GM19467 (cell line): Measurements from ENCODE around the gene HYAL3.

Experiments
- ATAC-seq: cut with Tn5 transposase; IDR thresholded peaks from one replicate; pipeline ENCODE4 v1.9.1; 2021; ENCODE audit warnings: mild to moderate bottlenecking, moderate library complexity; ENCODE audit not compliant: unreplicated experiment

The HYAL3 gene, protein sequence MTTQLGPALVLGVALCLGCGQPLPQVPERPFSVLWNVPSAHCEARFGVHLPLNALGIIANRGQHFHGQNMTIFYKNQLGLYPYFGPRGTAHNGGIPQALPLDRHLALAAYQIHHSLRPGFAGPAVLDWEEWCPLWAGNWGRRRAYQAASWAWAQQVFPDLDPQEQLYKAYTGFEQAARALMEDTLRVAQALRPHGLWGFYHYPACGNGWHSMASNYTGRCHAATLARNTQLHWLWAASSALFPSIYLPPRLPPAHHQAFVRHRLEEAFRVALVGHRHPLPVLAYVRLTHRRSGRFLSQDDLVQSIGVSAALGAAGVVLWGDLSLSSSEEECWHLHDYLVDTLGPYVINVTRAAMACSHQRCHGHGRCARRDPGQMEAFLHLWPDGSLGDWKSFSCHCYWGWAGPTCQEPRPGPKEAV

GRCh38 chr3:50298836-50299637, at the start of gene HYAL3, which contains the start of gene NAA80:
TSS of gene HYAL3 (minus strand) at chr3:50299405. CDS start at chr3:50295602, 3,803 bp downstream.
TSS of gene NAA80 (minus strand) at chr3:50299405. CDS start at chr3:50297463, 1,942 bp downstream.
- ATAC-seq = peak; percentile 77

- ATAC-seq = no peak
These were observed 48.1 kb upstream of the HYAL3 start for GRCh38 chr3:50347187-50347813.

DNA sequence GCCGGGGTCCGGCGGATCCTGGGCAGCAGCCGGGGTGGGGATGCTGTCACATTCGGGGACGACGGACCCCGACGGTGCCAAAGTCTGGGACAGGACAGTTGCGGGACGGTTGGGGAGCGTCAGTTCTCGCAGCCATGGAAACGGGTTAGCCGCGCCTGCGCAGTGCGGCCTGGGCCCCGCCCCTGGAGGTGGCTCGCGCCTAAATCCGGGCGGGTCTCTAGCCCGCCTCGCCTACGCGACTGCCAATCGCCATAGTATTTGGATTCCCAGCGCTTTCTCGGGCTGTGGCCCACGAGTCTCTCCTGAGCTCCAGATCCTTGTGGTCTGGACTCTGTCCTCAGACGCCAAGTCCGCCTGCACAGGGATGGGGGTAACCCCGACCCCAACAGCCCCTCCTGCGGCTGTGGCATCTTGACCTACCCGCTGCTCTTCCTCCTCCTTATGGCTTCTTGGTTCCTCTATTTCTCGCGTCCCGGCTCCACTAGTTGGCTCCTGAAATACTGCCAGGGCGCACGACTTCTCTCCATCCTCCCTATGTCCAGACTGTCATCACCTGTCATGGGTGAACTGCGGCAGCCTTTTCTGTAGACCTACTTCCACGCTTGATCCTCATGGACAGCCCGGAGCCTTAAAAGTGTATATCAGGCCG, 46.5 kb upstream of the HYAL3 start, which contains the start of gene ZMYND10:
Gene ZMYND10 (minus strand): TSS at position 147 of the 649 bp plus-strand sequence. CDS start 153 bp downstream, outside the sequence.
- no peak for ATAC-seq

DNA sequence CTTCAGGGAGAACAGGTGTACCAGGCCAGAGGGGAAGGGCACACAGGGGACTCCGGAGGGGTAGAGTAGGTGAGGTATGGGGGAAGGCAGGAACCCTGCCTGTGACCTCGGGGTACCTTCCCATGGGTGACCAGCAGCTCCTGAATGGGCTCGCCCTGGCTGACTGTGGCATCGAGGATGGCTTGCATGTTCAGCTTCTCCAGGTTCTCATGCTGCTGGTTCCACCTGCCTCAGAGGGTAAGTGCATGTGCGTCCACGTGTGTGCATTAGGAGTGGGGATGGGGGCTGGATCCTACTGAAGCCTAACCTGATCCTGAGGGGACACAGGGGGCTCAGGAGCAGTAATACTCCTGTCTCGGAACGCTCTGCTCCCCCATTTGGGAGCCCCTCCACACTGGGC, 45.8 kb upstream of the HYAL3 start:
- ATAC-seq = no peak

DNA sequence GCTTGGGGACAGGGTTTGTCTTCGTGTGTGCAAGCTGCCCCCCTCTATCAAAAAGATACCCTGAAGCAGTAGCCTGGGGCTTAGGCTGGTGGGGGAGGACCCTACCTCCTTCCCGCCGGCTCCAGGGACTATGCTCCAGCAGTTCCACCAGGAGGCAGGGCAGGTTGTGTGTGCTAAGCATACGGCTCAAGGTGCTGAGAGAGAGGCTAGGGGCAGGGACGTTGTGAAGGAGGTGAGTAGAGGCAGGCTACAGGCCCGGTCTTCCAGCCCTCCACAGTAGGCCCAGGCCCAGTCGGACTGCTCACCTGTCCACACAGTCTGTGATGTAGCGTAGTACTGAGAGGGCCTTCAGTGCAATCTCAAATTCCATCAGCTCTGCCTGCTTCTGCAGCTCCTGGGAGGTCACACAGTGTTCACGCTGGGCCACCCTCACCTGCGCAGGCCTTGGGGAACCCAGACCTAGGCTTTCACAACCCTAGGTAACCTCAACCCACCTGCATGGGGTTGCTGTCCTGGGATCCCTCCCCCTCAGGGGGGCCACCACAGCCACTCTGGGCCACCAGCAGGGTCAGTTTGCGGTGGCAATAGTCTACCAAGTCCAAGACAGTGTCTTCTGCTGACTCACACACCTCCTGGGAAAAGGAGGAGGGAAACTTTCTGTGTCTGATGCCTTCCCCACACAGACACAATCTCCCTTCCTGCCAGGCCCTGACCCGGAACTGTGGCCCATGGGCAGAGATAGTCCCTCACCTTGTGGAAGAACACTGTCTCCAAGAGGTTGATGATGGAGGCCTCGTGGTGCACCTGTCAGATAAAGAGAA, 43.8 kb upstream of the HYAL3 start:
- no peak for ATAC-seq

- ATAC-seq = no peak
These were observed 42.9 kb upstream of the HYAL3 start for GRCh38 chr3:50341996-50342650.

GRCh38 chr3:50341537-50341936, 42.3 kb upstream of the HYAL3 start:
- no peak for ATAC-seq

DNA sequence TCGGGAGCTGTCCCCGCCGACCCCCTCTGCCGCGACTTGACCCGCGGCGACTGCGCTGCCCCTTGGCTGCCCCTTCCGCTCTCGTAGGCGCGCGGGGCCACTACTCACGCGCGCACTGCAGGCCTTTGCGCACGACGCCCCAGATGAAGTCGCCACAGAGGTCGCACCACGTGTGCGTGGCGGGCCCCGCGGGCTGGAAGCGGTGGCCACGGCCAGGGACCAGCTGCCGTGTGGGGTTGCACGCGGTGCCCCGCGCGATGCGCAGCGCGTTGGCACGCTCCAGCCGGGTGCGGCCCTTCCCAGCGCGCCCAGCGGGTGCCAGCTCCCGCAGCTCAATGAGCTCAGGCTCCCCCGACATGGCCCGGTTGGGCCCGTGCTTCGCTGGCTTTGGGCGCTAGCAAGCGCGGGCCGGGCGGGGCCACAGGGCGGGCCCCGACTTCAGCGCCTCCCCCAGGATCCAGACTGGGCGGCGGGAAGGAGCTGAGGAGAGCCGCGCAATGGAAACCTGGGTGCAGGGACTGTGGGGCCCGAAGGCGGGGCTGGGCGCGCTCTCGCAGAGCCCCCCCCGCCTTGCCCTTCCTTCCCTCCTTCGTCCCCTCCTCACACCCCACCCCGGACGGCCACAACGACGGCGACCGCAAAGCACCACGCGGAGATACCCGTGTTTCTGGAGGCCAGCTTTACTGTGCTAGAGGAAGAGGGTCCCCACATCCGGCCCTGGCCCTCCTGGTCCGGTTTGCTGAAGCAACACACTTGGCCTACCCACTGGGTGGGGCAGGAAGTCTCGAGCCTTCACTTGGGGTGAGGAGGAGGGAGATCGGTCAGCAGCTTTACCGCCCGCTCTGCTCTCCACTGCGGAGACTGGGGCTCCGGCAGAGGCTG, 41.5 kb upstream of the HYAL3 start, which contains the start of gene RASSF1:
Gene RASSF1 (minus strand): TSS at position 389 of the 882 bp plus-strand sequence. CDS start 31 bp downstream, at position 358.
- ATAC-seq = no peak

DNA sequence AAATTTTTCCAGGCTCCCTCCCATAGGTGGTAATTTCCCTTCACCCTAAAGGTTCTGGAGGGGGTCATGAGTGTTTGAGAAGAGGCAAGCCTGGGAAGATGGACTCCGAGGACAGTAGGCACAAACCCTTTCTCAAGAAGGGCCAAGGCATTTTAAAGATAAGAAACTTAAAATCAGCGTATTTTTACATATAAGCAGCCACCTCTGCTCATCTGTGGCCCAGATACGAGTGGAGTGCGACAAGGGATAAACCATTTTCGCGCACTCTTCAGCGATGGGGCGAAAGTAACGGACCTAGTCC, 40.9 kb upstream of the HYAL3 start:
- no peak for ATAC-seq

DNA sequence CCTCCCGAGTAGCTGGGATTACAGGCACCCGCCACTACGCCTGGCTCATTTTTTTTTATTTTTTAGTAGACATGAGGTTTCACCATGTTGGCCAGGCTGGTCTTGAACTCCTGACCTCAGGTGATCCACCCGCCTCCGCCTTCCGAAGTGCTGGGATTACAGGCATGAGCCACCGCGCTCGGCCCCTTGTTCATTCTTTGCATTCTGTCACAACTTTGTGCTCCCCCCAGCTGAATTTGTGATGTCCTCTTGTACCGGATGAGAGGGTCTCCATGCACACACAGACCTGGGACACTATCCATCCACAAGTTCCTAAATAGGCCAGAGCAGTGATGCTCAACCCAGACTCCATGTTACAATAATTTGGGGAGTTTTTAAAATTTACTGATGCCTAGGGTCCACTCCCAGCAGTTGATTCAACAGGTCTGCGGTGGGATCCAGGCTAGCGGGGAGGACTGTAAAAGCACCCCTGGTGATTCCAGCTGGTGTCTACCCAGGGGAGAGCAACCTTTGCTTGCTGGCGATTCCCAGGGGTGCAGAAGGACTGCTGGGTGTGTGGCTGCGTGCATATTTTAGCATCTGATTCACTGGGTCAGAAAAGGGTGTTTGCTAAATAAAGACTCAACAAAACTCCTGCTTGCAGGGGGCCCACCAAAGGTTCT, 40.4 kb upstream of the HYAL3 start:
- no peak for ATAC-seq

- ATAC-seq = no peak
These were observed 39.8 kb upstream of the HYAL3 start for GRCh38 chr3:50338965-50339364.

GRCh38 chr3:50337175-50337861, 38.1 kb upstream of the HYAL3 start:
- peak; percentile 68 for ATAC-seq

- ATAC-seq = peak; percentile 32
These were observed 37.4 kb upstream of the HYAL3 start for GRCh38 chr3:50336452-50337174.

- ATAC-seq = no peak
These were observed 35.3 kb upstream of the HYAL3 start for GRCh38 chr3:50334339-50335075.

GRCh38 chr3:50333744-50334328, 34.6 kb upstream of the HYAL3 start:
- no peak for ATAC-seq
